Left ventricle myocardium inferior (tissue), 1 donor: ENCODE measurements around the gene GALK1. TPM values are rescaled to one million over a fixed set of nuclear protein-coding genes. Genes with fewer than 3 reads are reported as not detected.

Experiments
- DNase-seq: peaks from one replicate; pipeline ENCODE4 v3.0.0-alpha.2; 2020
- H3K27ac ChIP-seq: fragments of 200-600 bp; replicated peaks from 2 replicates; pipeline ENCODE4 v1.8.0; 2021
- H3K27me3 ChIP-seq: fragments of 200-600 bp; 2 replicates; pipeline ENCODE4 v1.8.0; 2021; ENCODE audit warnings: low read depth
- H3K36me3 ChIP-seq: fragments of 200-600 bp; 2 replicates; pipeline ENCODE4 v1.8.0; 2021
- H3K4me1 ChIP-seq: fragments of 200-600 bp; 2 replicates; pipeline ENCODE4 v1.8.0; 2021
- H3K4me3 ChIP-seq: fragments of 200-600 bp; 2 replicates; pipeline ENCODE4 v1.8.0; 2021; ENCODE audit warnings: mild to moderate bottlenecking, moderate library complexity
- H3K9me3 ChIP-seq: fragments of 200-600 bp; replicated peaks from 2 replicates; pipeline ENCODE4 v1.8.0; 2021
- intact Hi-C: fragments of 100-400 bp; cut with micrococcal nuclease; formaldehyde crosslinking; loops from one replicate; pipeline ENCODE4 v1.11.0; 2022
- total RNA-seq: library from RNA; stranded (reverse); fragmentation: NEBNext Ultra II Directional; extraction: Animal tissue kit (Norgen Biotek cat#: 25700); gene quantifications from one replicate; pipeline ENCODE4 v1.2.1, GENCODE V29; 2021
- TF ChIP-seq, protein P1 (sequence below): fragments of 200-600 bp; IDR thresholded peaks from 2 replicates; pipeline ENCODE4 v1.8.0; 2021; ENCODE audit warnings: antibody characterized with exemption, mild to moderate bottlenecking, borderline replicate concordance
- donor health status: DM: no; HTN: yes; CAD: no; lungs with severe emphysema.

The GALK1 gene
- total RNA-seq, 1 donor from 2014 or later: 19.1 TPM

DNA sequence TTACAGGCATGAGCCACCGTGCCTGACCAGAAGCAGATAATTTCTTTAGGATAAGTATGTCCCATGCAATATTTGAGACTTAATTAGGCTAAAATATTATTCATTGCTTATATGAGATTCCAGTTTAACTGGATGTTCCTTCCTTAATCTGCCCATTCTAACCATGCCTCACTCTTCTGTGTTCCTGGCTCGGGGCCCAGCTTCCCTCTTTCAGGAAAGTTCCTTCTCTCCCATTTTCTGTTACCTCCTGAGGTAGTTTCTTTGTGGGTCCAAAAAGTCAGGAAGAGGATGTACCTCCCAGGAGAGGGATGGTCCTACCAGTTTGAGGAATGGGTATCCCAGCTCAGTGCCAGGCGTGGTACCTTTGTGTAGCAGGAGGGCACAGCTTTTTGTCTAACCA lies 42.9 kb upstream of the GALK1 start:
- peaks cover 30% of the 10 kb centered on the region for H3K36me3 ChIP-seq
- TF ChIP-seq, protein P1, sequence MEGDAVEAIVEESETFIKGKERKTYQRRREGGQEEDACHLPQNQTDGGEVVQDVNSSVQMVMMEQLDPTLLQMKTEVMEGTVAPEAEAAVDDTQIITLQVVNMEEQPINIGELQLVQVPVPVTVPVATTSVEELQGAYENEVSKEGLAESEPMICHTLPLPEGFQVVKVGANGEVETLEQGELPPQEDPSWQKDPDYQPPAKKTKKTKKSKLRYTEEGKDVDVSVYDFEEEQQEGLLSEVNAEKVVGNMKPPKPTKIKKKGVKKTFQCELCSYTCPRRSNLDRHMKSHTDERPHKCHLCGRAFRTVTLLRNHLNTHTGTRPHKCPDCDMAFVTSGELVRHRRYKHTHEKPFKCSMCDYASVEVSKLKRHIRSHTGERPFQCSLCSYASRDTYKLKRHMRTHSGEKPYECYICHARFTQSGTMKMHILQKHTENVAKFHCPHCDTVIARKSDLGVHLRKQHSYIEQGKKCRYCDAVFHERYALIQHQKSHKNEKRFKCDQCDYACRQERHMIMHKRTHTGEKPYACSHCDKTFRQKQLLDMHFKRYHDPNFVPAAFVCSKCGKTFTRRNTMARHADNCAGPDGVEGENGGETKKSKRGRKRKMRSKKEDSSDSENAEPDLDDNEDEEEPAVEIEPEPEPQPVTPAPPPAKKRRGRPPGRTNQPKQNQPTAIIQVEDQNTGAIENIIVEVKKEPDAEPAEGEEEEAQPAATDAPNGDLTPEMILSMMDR: no peak
- no peak for DNase-seq
- no peak overlapping the region for H3K4me3 ChIP-seq
- no peaks in the 10 kb centered on the region for H3K27me3 ChIP-seq
- H3K4me1 ChIP-seq: peaks cover 49% of the 10 kb centered on the region
- H3K9me3 ChIP-seq: no peaks in the 10 kb centered on the region
- intact Hi-C loops: no loop called here
- H3K27ac ChIP-seq: peak overlapping the region; percentile 90

DNA sequence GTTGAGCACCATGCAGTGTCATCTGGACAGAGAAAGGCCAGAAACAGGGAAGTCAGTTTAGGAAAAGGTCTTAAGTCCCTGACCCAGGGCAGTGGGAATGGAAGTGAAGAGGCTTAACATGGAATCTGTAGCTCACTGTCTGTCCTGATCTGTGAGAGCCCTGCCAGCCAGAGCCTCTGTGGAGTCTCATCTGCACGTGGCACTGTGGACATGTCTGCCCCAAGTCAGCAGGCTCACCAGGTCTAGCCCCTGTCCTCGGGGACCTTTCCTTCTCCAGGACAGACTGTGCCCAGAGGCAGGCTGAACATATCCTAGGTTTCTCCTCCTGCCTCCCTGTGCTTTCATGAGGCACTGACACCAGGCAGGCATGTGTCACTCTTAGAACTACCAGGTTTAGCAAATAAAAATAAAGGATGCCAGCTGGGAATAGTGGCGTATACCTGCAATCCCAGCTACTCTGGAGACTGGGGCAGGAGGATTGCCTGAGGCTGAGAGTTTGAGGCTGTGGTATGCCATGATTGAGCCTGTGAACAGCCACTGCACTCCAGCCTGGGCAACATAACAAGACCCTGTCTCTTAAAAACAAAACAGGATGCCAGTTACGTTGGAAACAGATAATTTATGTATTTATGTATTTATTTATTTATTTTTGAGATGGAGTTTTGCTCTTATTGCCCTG lies 42.0 kb upstream of the GALK1 start:
- TF ChIP-seq, protein P1: no peak
- no peaks in the 10 kb centered on the region for H3K9me3 ChIP-seq
- H3K27ac ChIP-seq: peak overlapping the region; percentile 90
- no peaks in the 10 kb centered on the region for H3K27me3 ChIP-seq
- peaks cover 49% of the 10 kb centered on the region for H3K4me1 ChIP-seq
- DNase-seq: peak; percentile 57
- intact Hi-C loops: no loop called here
- peaks cover 21% of the 10 kb centered on the region for H3K36me3 ChIP-seq
- H3K4me3 ChIP-seq: no peak overlapping the region

DNA sequence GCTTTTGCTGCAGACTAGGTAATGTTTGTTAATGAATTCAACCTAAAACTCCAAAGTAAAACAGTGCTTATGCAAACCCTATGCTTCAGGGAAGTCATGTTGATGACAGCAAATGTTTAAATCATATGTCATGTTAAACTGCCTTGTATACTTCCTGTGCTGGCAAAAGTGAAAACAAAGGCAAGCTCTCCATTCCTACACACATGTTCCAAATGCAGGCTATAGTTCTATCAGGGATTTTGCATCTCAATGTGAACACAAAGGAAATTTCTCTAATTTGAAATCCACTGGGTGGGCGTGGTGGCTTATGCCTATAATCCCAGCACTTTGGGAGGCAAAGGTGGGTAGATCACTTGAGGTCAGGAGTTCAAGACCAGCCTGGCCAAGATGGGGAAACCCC lies 38.9 kb upstream of the GALK1 start:
- peaks cover 29% of the 10 kb centered on the region for H3K4me1 ChIP-seq
- H3K27me3 ChIP-seq: no peaks in the 10 kb centered on the region
- DNase-seq: no peak
- TF ChIP-seq, protein P1: no peak
- H3K36me3 ChIP-seq: peaks cover 17% of the 10 kb centered on the region
- intact Hi-C loops: no loop called here
- H3K27ac ChIP-seq: no peak overlapping the region
- no peak overlapping the region for H3K4me3 ChIP-seq
- no peaks in the 10 kb centered on the region for H3K9me3 ChIP-seq

DNA sequence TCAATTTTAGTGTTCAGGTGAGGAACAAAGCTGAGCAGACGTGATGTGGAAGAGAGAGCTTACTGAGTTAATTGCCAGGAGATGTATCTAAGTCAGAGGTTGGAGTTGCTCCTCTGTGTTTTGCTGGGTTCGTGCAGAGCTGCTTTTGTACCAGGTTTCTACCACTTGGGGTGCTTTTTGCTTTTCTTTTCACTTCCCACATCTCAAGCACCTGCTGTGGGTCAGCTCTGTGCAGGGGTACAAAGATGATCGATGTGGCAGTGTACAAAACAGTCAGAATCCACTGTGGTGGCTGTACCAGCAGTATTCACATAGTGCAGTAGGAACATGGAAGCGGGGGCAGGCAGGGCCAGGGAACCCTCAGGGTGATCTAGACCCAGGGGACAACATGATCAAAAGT lies 34.4 kb upstream of the GALK1 start:
- intact Hi-C loops: no loop called here
- no peak overlapping the region for H3K27ac ChIP-seq
- no peaks in the 10 kb centered on the region for H3K9me3 ChIP-seq
- H3K36me3 ChIP-seq: peaks cover 42% of the 10 kb centered on the region
- H3K27me3 ChIP-seq: no peaks in the 10 kb centered on the region
- H3K4me3 ChIP-seq: no peak overlapping the region
- TF ChIP-seq, protein P1: no peak
- no peaks in the 10 kb centered on the region for H3K4me1 ChIP-seq
- DNase-seq: no peak

DNA sequence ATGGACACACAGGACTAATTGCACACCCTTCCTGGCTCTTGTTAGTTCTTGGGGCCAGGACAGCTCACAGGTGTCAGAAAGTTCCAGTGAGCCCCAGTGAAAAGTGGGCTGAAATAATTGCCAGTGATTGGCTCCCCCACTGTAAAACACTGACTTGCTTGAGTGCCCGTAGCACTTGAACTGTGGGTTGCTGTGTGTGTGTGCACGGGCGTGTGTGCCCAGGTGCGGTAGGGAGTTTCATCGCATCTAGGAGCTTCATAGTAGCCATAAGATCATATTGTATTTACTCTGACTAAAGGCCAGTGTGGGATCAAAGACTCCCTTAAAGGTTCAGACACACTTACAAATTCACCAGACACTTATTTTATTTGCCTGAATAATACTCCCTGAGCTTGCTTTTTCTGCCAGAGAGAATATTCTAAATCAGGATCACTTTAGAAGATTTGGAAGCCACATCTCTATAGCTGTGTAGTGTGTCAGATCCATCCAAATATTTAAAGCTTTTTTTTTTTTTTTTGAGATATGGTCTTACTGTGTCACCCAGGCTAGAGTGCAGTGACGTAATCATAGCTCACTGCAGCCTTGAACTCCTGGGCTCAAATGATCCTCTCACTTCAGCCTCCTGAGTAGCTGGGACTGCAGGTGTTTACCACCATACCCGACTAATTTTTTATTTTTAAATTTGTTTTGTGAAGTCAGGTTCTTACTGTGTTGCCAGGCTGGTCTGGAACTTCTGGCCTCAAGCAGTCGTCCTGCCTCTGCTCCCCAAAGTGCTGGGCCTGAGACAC lies 31.0 kb upstream of the GALK1 start:
- no peak overlapping the region for H3K27ac ChIP-seq
- H3K9me3 ChIP-seq: no peaks in the 10 kb centered on the region
- no peaks in the 10 kb centered on the region for H3K27me3 ChIP-seq
- H3K4me3 ChIP-seq: no peak overlapping the region
- no peak for DNase-seq
- peaks cover 5% of the 10 kb centered on the region for H3K4me1 ChIP-seq
- TF ChIP-seq, protein P1: no peak
- intact Hi-C loops: no loop called here
- peaks cover 55% of the 10 kb centered on the region for H3K36me3 ChIP-seq
